Tibial artery (tissue), 4 donors: Measurements from ENCODE around the gene TMEM255B.
"Not testable (repeated sequence)": the region's sequence is repeated elsewhere in the genome, so short reads cannot be mapped to it uniquely, and the experiment has no call there.

Experiments
- DNase-seq, 2 donors: peaks; one replicate each; pipeline ENCODE4 v3.0.0-alpha.2; 2019
- H3K27ac ChIP-seq, 2 donors: fragments of 200-600 bp; sonication (generic) in 1 of 2; 1 replicate in 1 of 2; 2 replicates in 1 of 2; pipeline ENCODE4 v1.5.1; 2018 to 2019; ENCODE audit warnings: mild to moderate bottlenecking in 1 of 2
- H3K27me3 ChIP-seq, 2 donors: fragments of 200-600 bp; sonication (generic) in 1 of 2; one replicate each; pipeline versions ENCODE4 v1.5.1 to v1.6.0; 2016 to 2019
- H3K36me3 ChIP-seq, 3 donors: fragments of 200-600 bp; sonication (generic) in 2 of 3; one replicate each; pipeline ENCODE4 v1.5.1; 2016 to 2019; ENCODE audit warnings: mild to moderate bottlenecking in 2 of 3
- H3K4me1 ChIP-seq, 4 donors: fragments of 200-600 bp; sonication (generic) in 2 of 4; 1 replicate in 3 of 4; 2 replicates in 1 of 4; pipeline ENCODE4 v1.5.1; 2016 to 2019
- H3K4me3 ChIP-seq, 2 donors: fragments of 200-600 bp; sonication (generic) in 1 of 2; 1 replicate in 1 of 2; 2 replicates in 1 of 2; pipeline ENCODE4 v1.5.1; 2018 to 2019; ENCODE audit warnings: mild to moderate bottlenecking in 2 of 2
- H3K9me3 ChIP-seq, 3 donors: fragments of 200-600 bp; sonication (generic) in 1 of 3; one replicate each; pipeline ENCODE4 v1.5.1; 2016 to 2019
- CTCF ChIP-seq, 2 experiments: fragments of 200-600 bp in 1 of 2; fragments of 450-650 bp in 1 of 2; IDR thresholded peaks; one replicate each; pipeline ENCODE4 v1.5.1; 2017 to 2019; ENCODE audit warnings: antibody characterized with exemption in 2 of 2, mild to moderate bottlenecking in 1 of 2, moderate library complexity in 1 of 2
- intact Hi-C: fragments of 100-400 bp; cut with DNase I; formaldehyde crosslinking; loops from one replicate; pipeline ENCODE4 v1.15.0; 2023; ENCODE audit warnings: low total_unique reads

TMEM255B gene

GRCh38 chr13:113749507-113749906 lies 9.5 kb upstream of the TMEM255B start:
- H3K4me1 ChIP-seq = no peaks in the 10 kb centered on the region
- TF ChIP-seq CTCF (IDR thresholded peaks at IDR 0.05) = no peak
- peaks cover 0 to 12% of the 10 kb centered on the region in 2 donors for H3K27me3 ChIP-seq
- intact Hi-C loops = no loop called here
- DNase-seq = no peak
- H3K9me3 ChIP-seq = no peaks in the 10 kb centered on the region
- no peaks in the 10 kb centered on the region for H3K36me3 ChIP-seq
- H3K27ac ChIP-seq = no peak overlapping the region
- no peak overlapping the region for H3K4me3 ChIP-seq

DNA sequence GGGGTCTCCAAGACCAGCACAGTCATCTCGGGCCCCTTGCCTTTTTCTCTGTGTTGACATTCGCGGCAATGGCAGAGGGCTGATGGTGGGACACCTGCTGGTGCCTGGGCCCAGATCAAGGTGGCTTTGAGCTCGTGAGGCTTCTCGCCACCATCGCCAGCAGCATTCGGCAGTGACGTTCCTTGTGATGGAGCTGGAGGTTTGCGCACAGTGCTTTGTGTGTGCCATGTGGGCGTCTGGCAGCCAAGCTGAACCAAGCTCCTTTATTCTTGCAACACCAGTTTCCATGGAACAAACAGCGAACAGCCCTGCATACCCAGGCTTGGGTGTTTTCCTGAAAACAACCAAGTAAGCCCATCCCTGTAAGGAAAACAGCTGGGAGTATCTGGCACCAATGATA lies 9.1 kb upstream of the TMEM255B start:
- Histone ChIP-seq H3K27ac (no peak overlapping the region), H3K9me3 (no peaks in the 10 kb centered on the region), H3K27me3 (peaks cover 0 to 16% of the 10 kb centered on the region in 2 donors), H3K4me1 (no peaks in the 10 kb centered on the region), H3K4me3 (no peak overlapping the region), H3K36me3 (no peaks in the 10 kb centered on the region)
- intact Hi-C loops = no loop called here
- TF ChIP-seq CTCF (IDR thresholded peaks at IDR 0.05) = no peak
- no peak for DNase-seq

GRCh38 chr13:113750554-113751399 lies 8.2 kb upstream of the TMEM255B start:
- Histone ChIP-seq H3K27ac (no peak overlapping the region), H3K4me1 (no peaks in the 10 kb centered on the region)
- intact Hi-C loops = no loop called here

GRCh38 chr13:113751491-113751890 lies 7.5 kb upstream of the TMEM255B start:
- DNase-seq = no peak
- TF ChIP-seq CTCF (IDR thresholded peaks at IDR 0.05) = no peak
- Histone ChIP-seq H3K36me3 (no peaks in the 10 kb centered on the region), H3K27me3 (peaks cover 0 to 23% of the 10 kb centered on the region in 2 donors), H3K4me3 (no peak overlapping the region), H3K27ac (no peak overlapping the region), H3K9me3 (no peaks in the 10 kb centered on the region), H3K4me1 (no peaks in the 10 kb centered on the region)
- intact Hi-C loops = no loop called here

More at GRCh38 chr13:113750554-113751399, 8.2 kb upstream of the TMEM255B start:
- Histone ChIP-seq H3K36me3 (no peaks in the 10 kb centered on the region), H3K27me3 (peaks cover 0 to 23% of the 10 kb centered on the region in 2 donors), H3K4me3 (no peak overlapping the region), H3K9me3 (no peaks in the 10 kb centered on the region)
- DNase-seq = no peak
- no peak for TF ChIP-seq CTCF (IDR thresholded peaks at IDR 0.05)

DNA sequence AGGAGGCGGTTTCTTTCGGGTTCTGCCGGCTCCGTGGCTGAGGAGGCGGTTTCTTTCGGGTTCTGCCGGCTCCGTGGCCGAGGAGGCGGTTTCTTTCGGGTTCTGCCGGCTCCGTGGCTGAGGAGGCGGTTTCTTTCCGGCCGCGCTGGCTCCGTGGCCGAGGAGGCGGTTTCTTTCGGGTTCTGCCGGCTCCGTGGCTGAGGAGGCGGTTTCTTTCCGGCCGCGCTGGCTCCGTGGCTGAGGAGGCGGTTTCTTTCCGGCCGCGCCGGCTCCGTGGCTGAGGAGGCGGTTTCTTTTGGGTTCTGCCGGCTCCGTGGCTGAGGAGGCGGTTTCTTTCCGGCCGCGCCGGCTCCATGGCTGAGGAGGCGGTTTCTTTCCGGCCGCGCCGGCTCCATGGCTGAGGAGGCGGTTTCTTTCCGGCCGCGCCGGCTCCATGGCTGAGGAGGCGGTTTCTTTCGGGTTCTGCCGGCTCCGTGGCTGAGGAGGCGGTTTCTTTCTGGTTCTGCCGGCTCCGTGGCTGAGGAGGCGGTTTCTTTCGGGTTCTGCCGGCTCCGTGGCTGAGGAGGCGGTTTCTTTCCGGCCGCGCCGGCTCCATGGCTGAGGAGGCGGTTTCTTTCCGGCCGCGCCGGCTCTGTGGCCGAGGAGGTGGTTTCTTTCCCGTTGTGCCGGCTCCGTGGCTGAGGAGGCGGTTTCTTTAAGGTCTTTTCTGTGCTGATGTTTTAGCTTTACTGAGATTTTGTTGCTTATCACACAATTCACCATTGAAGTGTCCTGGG lies 6.6 kb upstream of the TMEM255B start:
- H3K4me3 ChIP-seq, H3K27ac ChIP-seq, intact Hi-C loops: not testable (repeated sequence)

DNA sequence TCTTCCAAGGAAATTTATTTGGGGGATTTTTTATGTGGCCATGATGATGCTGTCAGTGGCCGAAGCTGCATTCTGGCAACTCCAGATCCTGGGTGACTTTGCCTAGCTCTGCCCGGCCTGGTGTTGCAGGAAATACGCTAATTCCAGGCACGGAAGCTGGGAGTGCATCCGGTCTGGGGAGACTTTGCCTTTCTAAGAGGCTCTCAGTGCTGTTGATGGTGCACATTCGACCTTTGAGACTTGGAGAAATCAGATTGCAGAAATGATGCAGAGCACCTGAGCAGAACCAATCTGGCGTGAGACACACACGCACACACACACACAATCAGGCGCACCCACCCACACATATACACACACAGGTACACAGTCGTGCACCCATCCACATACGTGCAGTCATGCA lies 5.9 kb upstream of the TMEM255B start:
- H3K4me1 ChIP-seq = peaks cover 0 to 3% (median under 1%) of the 10 kb centered on the region in 4 donors

More for the DNA sequence above, 6.6 kb upstream of the TMEM255B start:
- not testable (repeated sequence) for DNase-seq, H3K4me1 ChIP-seq, H3K36me3 ChIP-seq, H3K9me3 ChIP-seq
- peaks cover 0 to 23% of the 10 kb centered on the region in 2 donors for H3K27me3 ChIP-seq

More for the DNA sequence above, 5.9 kb upstream of the TMEM255B start:
- no peak for TF ChIP-seq CTCF (IDR thresholded peaks at IDR 0.05)
- intact Hi-C loops = no loop called here
- Histone ChIP-seq H3K9me3 (no peaks in the 10 kb centered on the region), H3K4me3 (no peak overlapping the region), H3K27ac (no peak overlapping the region), H3K36me3 (no peaks in the 10 kb centered on the region), H3K27me3 (peaks cover 0 to 23% of the 10 kb centered on the region in 2 donors)
- no peak for DNase-seq
